SH-SY5Y (cell line): Measurements from ENCODE around the gene CHST13.

Source experiments
- GATA2 ChIP-seq: IDR thresholded peaks from 2 replicates; pipeline ENCODE4 v1.6.1; 2011; ENCODE audit warnings: mild to moderate bottlenecking, low read depth, low read length
- GATA3 ChIP-seq: IDR thresholded peaks from 2 replicates; pipeline ENCODE4 v1.6.1; 2011; ENCODE audit warnings: low read depth, mild to moderate bottlenecking, low read length, moderate library complexity

DNA sequence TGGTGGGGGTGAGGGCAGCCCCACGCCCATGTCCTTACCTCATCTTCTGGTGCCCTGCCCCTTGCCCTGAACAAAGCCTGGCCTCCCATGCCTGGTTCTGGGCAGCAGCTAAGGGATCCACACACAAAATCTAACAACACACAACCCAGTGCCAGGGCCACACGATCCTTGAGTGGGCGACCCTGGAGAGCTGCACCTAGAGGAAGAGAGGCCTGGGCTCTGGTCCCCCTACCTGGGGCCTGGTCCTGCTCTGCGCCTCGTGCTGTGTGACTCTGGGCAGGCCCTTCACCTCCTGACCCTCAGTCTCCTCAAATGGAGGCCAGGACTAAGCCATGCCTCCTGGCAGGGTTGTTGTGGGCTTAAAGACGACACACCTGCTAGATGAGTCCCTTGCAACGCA, 54.7 kb downstream of the CHST13 start:
- TF ChIP-seq GATA3 (no peak), GATA2 (no peak)
